Body of pancreas (tissue), 4 donors: ENCODE measurements around the gene HOXD4.

Experiments used
- CTCF ChIP-seq, 7 experiments: fragments of 450-650 bp in 4 of 7; fragments of 200-600 bp in 3 of 7; sonication (generic) in 3 of 7; IDR thresholded peaks; one replicate each; pipeline ENCODE4 v1.5.1; 2016 to 2019; ENCODE audit warnings: antibody characterized with exemption in 7 of 7
- POLR2A ChIP-seq, 3 donors: fragments of 450-650 bp; IDR thresholded peaks; one replicate each; pipeline ENCODE4 v1.6.1; 2016; ENCODE audit warnings: antibody characterized with exemption in 3 of 3, mild to moderate bottlenecking in 2 of 3

- no peak for TF ChIP-seq CTCF (IDR thresholded peaks at IDR 0.05)
- no peak for TF ChIP-seq POLR2A (IDR thresholded peaks at IDR 0.05)
These were observed 48.6 kb downstream of the HOXD4 start for GRCh38 chr2:176199902-176200301.
